Measurements from ENCODE around the gene SLC6A18.
"Not testable (repeated sequence)": the region's sequence is repeated elsewhere in the genome, so short reads cannot be mapped to it uniquely, and the experiment has no call there.

The SLC6A18 gene

GRCh38 chr5:1279443-1280151 is 54.4 kb downstream of the SLC6A18 start:
- no peak for DNase-seq

- DNase-seq: no peak
Measured at GRCh38 chr5:1280177-1281037, 55.2 kb downstream of the SLC6A18 start.

- no peak for DNase-seq
Measured at GRCh38 chr5:1281038-1281882, 56.1 kb downstream of the SLC6A18 start.

DNA sequence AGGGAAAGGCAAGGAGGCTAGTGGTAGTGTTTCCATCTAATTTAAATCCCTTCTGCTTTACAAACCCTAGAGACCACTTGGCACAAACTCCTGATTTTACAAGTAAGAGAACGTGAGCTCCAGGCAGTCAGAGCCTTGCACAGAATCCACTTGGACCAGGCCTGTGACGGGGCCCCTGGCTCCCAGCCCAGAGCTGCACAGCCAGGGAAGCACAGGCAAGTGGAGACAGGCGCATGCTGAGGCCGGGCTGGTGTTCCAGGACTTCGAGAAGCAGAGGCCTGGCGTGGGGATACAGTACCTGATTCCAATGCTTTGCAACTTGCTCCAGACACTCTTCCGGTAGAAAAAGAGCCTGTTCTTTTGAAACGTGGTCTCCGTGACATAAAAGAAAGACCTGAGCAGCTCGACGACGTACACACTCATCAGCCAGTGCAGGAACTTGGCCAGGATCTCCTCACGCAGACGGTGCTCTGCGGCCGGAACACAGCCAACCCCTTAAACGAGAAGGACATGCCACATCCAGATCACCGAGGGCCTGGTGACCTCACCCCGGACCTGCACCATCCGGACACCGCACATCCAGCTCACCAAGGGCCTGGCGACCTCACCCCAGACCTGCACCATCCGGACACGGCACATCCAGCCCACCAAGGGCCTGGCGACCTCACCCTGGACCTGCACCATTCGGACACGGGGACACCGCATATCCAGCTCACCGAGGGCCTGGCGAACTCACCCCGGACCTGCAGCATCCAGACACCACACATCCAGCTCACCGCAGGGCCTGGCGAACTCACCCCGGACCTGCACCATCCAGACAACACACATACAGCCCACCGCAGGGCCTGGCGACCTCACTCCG is 57.2 kb downstream of the SLC6A18 start:
- no peak for DNase-seq

GRCh38 chr5:1282993-1283728 is 58.0 kb downstream of the SLC6A18 start:
- not testable (repeated sequence) for DNase-seq

DNA sequence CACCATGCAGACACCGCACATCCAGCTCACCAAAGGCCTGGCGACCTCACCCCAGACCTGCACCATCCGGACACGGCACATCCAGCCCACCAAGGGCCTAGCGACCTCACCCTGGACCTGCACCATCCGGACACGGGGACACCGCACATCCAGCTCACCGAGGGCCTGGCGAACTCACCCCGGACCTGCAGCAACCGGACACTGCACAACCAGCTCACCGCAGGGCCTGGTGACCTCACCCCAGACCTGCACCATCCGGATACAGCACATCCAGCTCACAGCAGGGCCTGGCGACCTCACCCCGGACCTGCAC is 58.5 kb downstream of the SLC6A18 start:
- DNase-seq: not testable (repeated sequence)

GRCh38 chr5:1284336-1284970 is 59.3 kb downstream of the SLC6A18 start:
- DNase-seq: not testable (repeated sequence)

GRCh38 chr5:1285141-1285540 is 60.0 kb downstream of the SLC6A18 start:
- no peak for DNase-seq

- DNase-seq: no peak
Measured at GRCh38 chr5:1285883-1286291, 60.7 kb downstream of the SLC6A18 start.

DNA sequence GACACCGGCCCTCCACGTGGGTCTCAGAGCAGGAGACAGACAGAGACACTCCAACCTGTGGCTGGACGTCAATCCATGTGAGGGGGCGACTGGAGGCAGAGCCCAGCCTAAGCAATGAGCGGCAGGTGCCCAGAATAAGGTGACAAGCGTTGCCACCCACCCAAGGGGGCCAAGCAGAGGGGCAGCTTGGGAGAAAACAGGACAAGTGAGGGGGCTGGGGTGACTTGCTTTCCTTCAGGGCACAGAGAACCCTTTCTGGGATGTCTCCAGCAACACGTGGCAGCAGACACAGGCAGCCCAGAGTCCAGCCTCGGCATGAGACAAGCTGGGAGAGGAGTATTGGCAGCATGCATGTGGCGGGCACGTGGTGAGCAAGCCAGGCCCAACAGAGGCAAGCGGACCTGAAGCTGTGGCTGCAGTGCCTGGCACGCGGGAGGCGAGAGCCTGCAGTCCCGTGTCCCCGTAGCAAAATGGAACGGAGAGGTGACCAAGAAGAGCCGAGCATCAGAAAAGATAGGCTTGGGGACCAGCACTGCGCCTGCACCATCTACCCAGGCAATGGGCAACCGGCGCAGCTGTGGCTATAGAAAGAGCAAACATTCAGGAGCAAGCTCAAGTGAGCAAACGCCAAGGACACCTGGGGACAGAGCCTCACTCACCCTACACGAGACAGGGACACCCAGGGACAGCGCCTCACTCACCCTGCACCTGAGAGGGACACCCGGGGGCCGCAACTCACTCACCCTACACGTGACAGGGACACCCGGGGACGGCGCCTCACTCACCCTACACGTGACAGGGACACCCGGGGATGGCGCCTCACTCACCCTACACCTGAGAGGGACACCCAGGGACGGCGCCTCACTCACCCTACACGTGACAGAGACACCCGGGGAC is 63.5 kb downstream of the SLC6A18 start:
- DNase-seq: no peak

GRCh38 chr5:1289559-1289958 is 64.4 kb downstream of the SLC6A18 start:
- not testable (repeated sequence) for DNase-seq

- not testable (repeated sequence) for DNase-seq
Measured at GRCh38 chr5:1290956-1291355, 65.8 kb downstream of the SLC6A18 start.

- no peak for DNase-seq
Measured at GRCh38 chr5:1291611-1292080, 66.5 kb downstream of the SLC6A18 start.

DNA sequence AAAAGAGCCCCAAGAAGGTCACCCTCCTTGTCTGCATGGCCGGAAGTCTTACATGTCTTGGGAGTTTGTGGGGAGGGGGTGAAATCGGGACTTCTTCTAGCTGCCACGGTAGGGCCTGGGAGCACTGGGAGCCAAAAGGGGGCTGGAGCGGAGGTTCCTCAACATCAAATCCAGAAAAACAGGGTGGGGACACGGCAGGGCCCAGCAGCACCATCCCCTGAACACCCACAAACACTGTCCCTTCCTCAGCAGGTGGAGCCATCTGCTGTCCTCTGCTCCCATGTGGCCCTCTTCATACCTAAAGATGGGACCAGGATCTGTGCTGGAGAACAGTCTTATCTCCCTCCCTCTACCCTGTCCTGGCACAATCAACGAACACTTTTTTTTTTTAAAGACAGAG is 67.0 kb downstream of the SLC6A18 start:
- DNase-seq: no peak

DNA sequence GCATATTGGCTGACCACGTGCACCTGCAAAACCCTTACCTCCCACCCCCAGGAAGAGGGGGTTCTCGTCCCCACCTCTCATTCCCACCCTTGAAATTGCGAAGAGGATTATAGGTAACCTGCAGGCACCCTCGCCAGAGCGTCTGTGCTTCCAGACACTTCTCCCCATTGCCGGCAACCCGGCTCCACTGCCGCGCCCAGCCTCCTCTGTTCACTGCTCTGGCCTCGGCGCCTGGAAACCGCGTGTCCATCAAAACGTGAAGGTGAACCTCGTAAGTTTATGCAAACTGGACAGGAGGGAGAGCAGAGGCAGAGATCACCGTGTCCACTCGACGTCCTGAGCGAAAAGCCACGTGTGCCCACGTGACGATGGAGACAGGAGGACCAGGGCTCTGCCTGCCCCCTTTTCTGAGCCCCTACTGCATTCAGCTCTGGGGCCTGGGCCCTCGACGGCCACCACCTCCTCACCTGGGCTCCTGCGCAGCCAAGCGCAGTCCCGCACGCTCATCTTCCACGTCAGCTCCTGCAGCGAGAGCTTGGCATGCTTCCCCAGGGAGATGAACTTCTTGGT is 67.8 kb downstream of the SLC6A18 start:
- DNase-seq: no peak

- DNase-seq: no peak
Measured at GRCh38 chr5:1293416-1294205, 68.4 kb downstream of the SLC6A18 start.

DNA sequence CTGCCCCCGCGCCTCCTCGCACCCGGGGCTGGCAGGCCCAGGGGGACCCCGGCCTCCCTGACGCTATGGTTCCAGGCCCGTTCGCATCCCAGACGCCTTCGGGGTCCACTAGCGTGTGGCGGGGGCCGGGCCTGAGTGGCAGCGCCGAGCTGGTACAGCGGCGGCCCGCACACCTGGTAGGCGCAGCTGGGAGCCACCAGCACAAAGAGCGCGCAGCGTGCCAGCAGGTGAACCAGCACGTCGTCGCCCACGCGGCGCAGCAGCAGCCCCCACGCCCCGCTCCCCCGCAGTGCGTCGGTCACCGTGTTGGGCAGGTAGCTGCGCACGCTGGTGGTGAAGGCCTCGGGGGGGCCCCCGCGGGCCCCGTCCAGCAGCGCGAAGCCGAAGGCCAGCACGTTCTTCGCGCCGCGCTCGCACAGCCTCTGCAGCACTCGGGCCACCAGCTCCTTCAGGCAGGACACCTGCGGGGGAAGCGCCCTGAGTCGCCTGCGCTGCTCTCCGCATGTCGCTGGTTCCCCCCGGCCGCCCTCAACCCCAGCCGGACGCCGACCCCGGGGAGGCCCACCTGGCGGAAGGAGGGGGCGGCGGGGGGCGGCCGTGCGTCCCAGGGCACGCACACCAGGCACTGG is 69.1 kb downstream of the SLC6A18 start:
- peak in 1 of 6 experiments; percentile 11 for DNase-seq
